Cardiac muscle cell (in vitro differentiated cells and primary cell): Measurements from ENCODE around the gene PIP4K2C. TPM values are rescaled to one million over a fixed set of nuclear protein-coding genes. Genes with fewer than 3 reads are reported as not detected.
A peak's percentile ranks its signal among the peaks of the same experiment; 100 is the strongest.

Experiments
- DNase-seq, 2 donors: peaks; one replicate each; pipeline versions ENCODE4 v3.0.0 to v3.0.0-alpha.2; 2010 to 2017; ENCODE audit warnings: low read depth in 1 of 2, low spot score in 1 of 2
- H3K27ac ChIP-seq: fragments of 200-600 bp; sonication (generic); 2 replicates; pipeline ENCODE4 v1.5.1; 2016
- H3K27me3 ChIP-seq: fragments of 200-600 bp; sonication (generic); 2 replicates; pipeline ENCODE4 v1.6.0; 2016; ENCODE audit warnings: control low read depth
- H3K36me3 ChIP-seq: fragments of 200-600 bp; sonication (generic); 2 replicates; pipeline ENCODE4 v1.5.1; 2016; ENCODE audit warnings: control low read depth
- H3K4me1 ChIP-seq: fragments of 200-600 bp; sonication (generic); 2 replicates; pipeline ENCODE4 v1.8.1; 2017; ENCODE audit warnings: low read depth, mild to moderate bottlenecking, mixed run types
- H3K4me3 ChIP-seq: fragments of 200-600 bp; sonication (generic); 2 replicates; pipeline ENCODE4 v1.5.1; 2016; ENCODE audit warnings: mild to moderate bottlenecking
- H3K9me3 ChIP-seq: fragments of 200-600 bp; sonication (generic); 2 replicates; pipeline ENCODE4 v1.5.1; 2017; ENCODE audit warnings: low read depth, mild to moderate bottlenecking, control low read depth
- CTCF ChIP-seq: IDR thresholded peaks from 2 replicates; pipeline ENCODE4 v1.5.1; 2012; ENCODE audit warnings: low read depth, mild to moderate bottlenecking, low read length
- polyA plus RNA-seq: library from polyadenylated mRNA; unstranded; fragments of >200 nt; fragmentation: Nextera tagmentation; extraction: Ambion mirVana; gene quantifications from 2 replicates; pipeline ENCODE4 v1.2.1, GENCODE V29; 2016
- total RNA-seq: library from RNA; depleted of rRNA; stranded (reverse); fragments of >200 nt; gene quantifications from 2 replicates; pipeline ENCODE4 v1.2.3, GENCODE V29; 2016

PIP4K2C gene
- total RNA-seq (15.1 and 23.5 TPM in 2 replicates), polyA plus RNA-seq (20.4 and 25.5 TPM in 2 replicates)

GRCh38 chr12:57590864-57591781 is at the start of gene PIP4K2C:
TSS of gene PIP4K2C (plus strand) at chr12:57591192. CDS start at chr12:57591290, 98 bp downstream.
- peak within 1 kb of the TSS; percentile 72 for H3K4me3 ChIP-seq
- H3K36me3 ChIP-seq = peaks cover 3% of the 10 kb centered on the region
- H3K27ac ChIP-seq = no peak within 1 kb of the TSS
- H3K27me3 ChIP-seq = peaks cover 35% of the 10 kb centered on the region
- peak; percentile 50 to 87 for DNase-seq
- no peaks in the 10 kb centered on the region for H3K4me1 ChIP-seq
- no peaks in the 10 kb centered on the region for H3K9me3 ChIP-seq
- TF ChIP-seq CTCF = no peak

- Histone ChIP-seq H3K27me3 (no peaks in the 10 kb centered on the region), H3K4me3 (no peak overlapping the region), H3K36me3 (peaks cover 4% of the 10 kb centered on the region), H3K9me3 (no peaks in the 10 kb centered on the region), H3K4me1 (no peaks in the 10 kb centered on the region), H3K27ac (no peak overlapping the region)
- no peak for DNase-seq
- no peak for TF ChIP-seq CTCF
These were observed 49.3 kb upstream of the PIP4K2C start for GRCh38 chr12:57541717-57542116.

- peaks cover 4% of the 10 kb centered on the region for H3K36me3 ChIP-seq
- H3K9me3 ChIP-seq = no peaks in the 10 kb centered on the region
- no peak overlapping the region for H3K27ac ChIP-seq
- no peaks in the 10 kb centered on the region for H3K4me1 ChIP-seq
- DNase-seq = no peak
- H3K27me3 ChIP-seq = peaks cover 9% of the 10 kb centered on the region
- no peak overlapping the region for H3K4me3 ChIP-seq
- TF ChIP-seq CTCF = no peak
These were observed 47.4 kb upstream of the PIP4K2C start for GRCh38 chr12:57543581-57543980.

GRCh38 chr12:57545809-57546437 is 45.1 kb upstream of the PIP4K2C start:
- H3K27ac ChIP-seq = no peak overlapping the region
- peaks cover 32% of the 10 kb centered on the region for H3K27me3 ChIP-seq
- peak overlapping the region; percentile 97 for H3K4me3 ChIP-seq
- H3K36me3 ChIP-seq = peaks cover 4% of the 10 kb centered on the region
- TF ChIP-seq CTCF = no peak
- DNase-seq = no peak
- H3K4me1 ChIP-seq = no peaks in the 10 kb centered on the region
- H3K9me3 ChIP-seq = no peaks in the 10 kb centered on the region

GRCh38 chr12:57546438-57547287 is 44.3 kb upstream of the PIP4K2C start, which contains the start of gene DCTN2:
TSS of gene DCTN2 (minus strand) at chr12:57547192. CDS start at chr12:57547063, 129 bp downstream.
- H3K4me3 ChIP-seq = peak within 1 kb of the TSS; percentile 97
- peak; percentile 23 for TF ChIP-seq CTCF
- H3K36me3 ChIP-seq = peaks cover 2% of the 10 kb centered on the region
- H3K4me1 ChIP-seq = no peaks in the 10 kb centered on the region
- peak; percentile 97 to 98 for DNase-seq
- peaks cover 39% of the 10 kb centered on the region for H3K27me3 ChIP-seq
- H3K27ac ChIP-seq = no peak within 1 kb of the TSS
- H3K9me3 ChIP-seq = no peaks in the 10 kb centered on the region
